GM21367 (cell line): ENCODE results near the gene FCN1.
"Not testable (repeated sequence)": the region's sequence is repeated elsewhere in the genome, so short reads cannot be mapped to it uniquely, and the experiment has no call there.

Experiments
- ATAC-seq: cut with Tn5 transposase; IDR thresholded peaks from one replicate; pipeline ENCODE4 v1.9.1; 2021; ENCODE audit not compliant: unreplicated experiment

Gene FCN1

DNA sequence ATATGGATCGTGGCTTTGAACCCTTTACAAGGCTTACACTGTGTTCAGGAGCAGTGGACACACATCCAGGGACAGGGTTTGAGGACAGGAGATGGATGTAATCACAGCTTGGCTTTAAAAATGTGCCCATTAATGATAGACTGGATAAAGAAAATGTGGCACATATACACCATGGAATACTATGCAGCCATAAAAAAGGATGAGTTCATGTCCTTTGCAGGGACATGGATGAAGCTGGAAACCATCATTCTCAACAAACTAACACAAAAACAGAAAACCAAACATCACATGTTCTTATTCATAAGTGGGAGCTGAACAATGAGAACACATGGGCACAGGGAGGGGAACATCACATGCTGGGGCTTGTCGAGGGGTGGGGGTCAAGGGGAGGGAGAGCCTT is 60.3 kb downstream of the FCN1 start:
- not testable (repeated sequence) for ATAC-seq

DNA sequence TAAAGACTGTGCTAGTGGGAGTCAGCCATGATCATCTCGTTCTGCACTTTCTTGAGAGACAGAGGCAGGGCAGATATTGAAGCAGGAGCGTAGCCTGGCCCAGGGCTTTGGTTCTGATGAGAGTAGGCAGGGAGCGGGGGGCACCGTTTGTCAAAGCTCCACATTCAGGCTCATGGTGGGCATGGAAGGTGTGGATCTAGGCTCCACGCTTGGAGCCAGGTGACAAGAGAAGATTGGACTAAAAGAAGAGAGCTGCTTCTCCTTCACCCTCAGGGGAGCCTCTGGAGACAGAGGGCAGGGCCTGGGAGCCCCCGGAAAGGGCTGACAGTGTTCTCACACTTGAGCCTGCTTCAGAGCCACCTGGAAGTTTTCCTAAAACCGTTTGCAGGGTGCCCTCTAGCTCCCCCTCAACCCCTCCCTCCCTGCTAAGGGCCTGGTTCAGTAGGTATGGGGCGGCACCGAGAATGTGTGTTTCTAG is 61.8 kb downstream of the FCN1 start:
- ATAC-seq, result no peak
